H9 (cell line): ENCODE data around the gene C1orf226. TPM values are rescaled to one million over a fixed set of nuclear protein-coding genes. Genes with fewer than 3 reads are reported as not detected.

Experiments used
- DNase-seq: peaks from one replicate; pipeline ENCODE4 v3.0.0-alpha.2; 2017
- H2AFZ ChIP-seq: one replicate; pipeline ENCODE4 v1.6.1; 2013; ENCODE audit warnings: mild to moderate bottlenecking, low read length, control low read depth, moderate library complexity
- H2AK5ac ChIP-seq: 2 replicates; pipeline ENCODE4 v1.6.1; 2013; ENCODE audit warnings: low read length, control low read depth, mixed read lengths; ENCODE audit not compliant: insufficient read length
- H2BK120ac ChIP-seq: one replicate; pipeline ENCODE4 v1.6.1; 2013; ENCODE audit warnings: low read depth, mild to moderate bottlenecking, low read length, control low read depth, inconsistent platforms; ENCODE audit not compliant: poor library complexity, severe bottlenecking
- H2BK12ac ChIP-seq: 2 replicates; pipeline ENCODE4 v1.6.1; 2013; ENCODE audit warnings: low read length, control low read depth, mixed read lengths, low read depth; ENCODE audit not compliant: insufficient read length
- H2BK15ac ChIP-seq: 2 replicates; pipeline ENCODE4 v1.6.1; 2013; ENCODE audit warnings: low read depth, low read length, control low read depth
- H2BK20ac ChIP-seq: one replicate; pipeline ENCODE4 v1.6.1; 2013; ENCODE audit warnings: low read depth, mild to moderate bottlenecking, low read length, control low read depth, inconsistent platforms; ENCODE audit not compliant: poor library complexity, severe bottlenecking
- H2BK5ac ChIP-seq: 2 replicates; pipeline ENCODE4 v1.6.1; 2013; ENCODE audit warnings: low read length, control low read depth, mixed read lengths; ENCODE audit not compliant: insufficient read length
- H3K14ac ChIP-seq: 2 replicates; pipeline ENCODE4 v1.6.1; 2013; ENCODE audit warnings: low read length, control low read depth; ENCODE audit not compliant: insufficient read depth
- H3K18ac ChIP-seq: 2 replicates; pipeline ENCODE4 v1.6.1; 2013; ENCODE audit warnings: low read depth, mild to moderate bottlenecking, mixed read lengths, low read length, control low read depth; ENCODE audit not compliant: insufficient read length
- H3K23ac ChIP-seq: 2 replicates; pipeline ENCODE4 v1.6.1; 2013; ENCODE audit warnings: low read length, control low read depth, mixed read lengths, low read depth; ENCODE audit not compliant: insufficient read length
- H3K23me2 ChIP-seq: 2 replicates; pipeline ENCODE4 v1.6.1; 2013; ENCODE audit warnings: low read depth, mild to moderate bottlenecking, mixed read lengths, low read length, control low read depth; ENCODE audit not compliant: insufficient read length, poor library complexity, severe bottlenecking
- H3K27ac ChIP-seq: 2 replicates; pipeline ENCODE4 v1.5.1; 2013; ENCODE audit warnings: low read length, control low read depth, mixed read lengths, low read depth; ENCODE audit not compliant: insufficient read length
- H3K27me3 ChIP-seq: 2 replicates; pipeline ENCODE4 v1.6.1; 2013; ENCODE audit warnings: low read length, control low read depth, inconsistent platforms; ENCODE audit not compliant: insufficient read depth
- H3K4ac ChIP-seq: 2 replicates; pipeline ENCODE4 v1.6.1; 2013; ENCODE audit warnings: low read depth, mild to moderate bottlenecking, control low read depth, inconsistent platforms, low read length, moderate library complexity
- H3K4me1 ChIP-seq: 2 replicates; pipeline ENCODE4 v1.6.1; 2013; ENCODE audit warnings: low read length, control low read depth, inconsistent platforms; ENCODE audit not compliant: insufficient read depth
- H3K4me2 ChIP-seq: 2 replicates; pipeline ENCODE4 v1.6.1; 2013; ENCODE audit warnings: low read length, control low read depth, mixed read lengths; ENCODE audit not compliant: insufficient read length, insufficient read depth
- H3K56ac ChIP-seq: 2 replicates; pipeline ENCODE4 v1.6.1; 2013; ENCODE audit warnings: low read depth, mild to moderate bottlenecking, mixed read lengths, low read length, control low read depth; ENCODE audit not compliant: insufficient read length
- H3K79me1 ChIP-seq: 2 replicates; pipeline ENCODE4 v1.6.1; 2013; ENCODE audit warnings: low read depth, mild to moderate bottlenecking, moderate library complexity, low read length, control low read depth, inconsistent platforms; ENCODE audit not compliant: insufficient read depth, poor library complexity, severe bottlenecking
- H3K79me2 ChIP-seq: 2 replicates; pipeline ENCODE4 v1.6.1; 2013; ENCODE audit warnings: low read length, control low read depth, inconsistent platforms; ENCODE audit not compliant: insufficient read depth
- H3K9ac ChIP-seq: 2 replicates; pipeline ENCODE4 v1.6.1; 2013; ENCODE audit warnings: low read length, control low read depth, mixed read lengths; ENCODE audit not compliant: insufficient read length; ENCODE audit errors: extremely low read depth
- H3K9me3 ChIP-seq: one replicate; pipeline ENCODE4 v1.6.1; 2013; ENCODE audit warnings: low read depth, low read length, inconsistent platforms; ENCODE audit not compliant: control insufficient read depth
- H3T11ph ChIP-seq: one replicate; pipeline ENCODE4 v1.6.1; 2013; ENCODE audit warnings: mild to moderate bottlenecking, low read length, control low read depth, inconsistent platforms
- H4K20me1 ChIP-seq: one replicate; pipeline ENCODE4 v1.6.1; 2013; ENCODE audit not compliant: control insufficient read depth, insufficient read length, insufficient read depth
- H4K5ac ChIP-seq: 2 replicates; pipeline ENCODE4 v1.6.1; 2013; ENCODE audit warnings: low read depth, mild to moderate bottlenecking, mixed read lengths, low read length, control low read depth; ENCODE audit not compliant: insufficient read length
- H4K8ac ChIP-seq: replicated peaks from 2 replicates; pipeline ENCODE4 v1.6.1; 2013; ENCODE audit warnings: low read length, control low read depth, mixed read lengths, low read depth; ENCODE audit not compliant: insufficient read length
- H4K91ac ChIP-seq: 2 replicates; pipeline ENCODE4 v1.6.1; 2013; ENCODE audit warnings: low read depth, mild to moderate bottlenecking, moderate library complexity, mixed read lengths, low read length, control low read depth; ENCODE audit not compliant: insufficient read length
- H3K27ac Mint-ChIP-seq, 3 experiments: 2 replicates in 2 of 3; 3 replicates in 1 of 3; pipeline ENCODE4 v1.8.0; 2020 to 2021; ENCODE audit warnings: mixed read lengths in 3 of 3, mild to moderate bottlenecking in 1 of 3, moderate library complexity in 1 of 3
- H3K27me3 Mint-ChIP-seq: 2 replicates; pipeline ENCODE4 v1.8.0; 2021; ENCODE audit warnings: low read depth, mild to moderate bottlenecking, moderate library complexity, mixed read lengths
- H3K36me3 Mint-ChIP-seq, 3 experiments: 2 replicates in 2 of 3; 3 replicates in 1 of 3; pipeline ENCODE4 v1.8.0; 2020 to 2021; ENCODE audit warnings: low read depth in 3 of 3, mixed read lengths in 3 of 3; ENCODE audit not compliant: insufficient read depth in 1 of 3
- H3K4me1 Mint-ChIP-seq, 2 experiments: 2 replicates each; pipeline ENCODE4 v1.8.0; 2020; ENCODE audit warnings: mixed read lengths in 2 of 2
- H3K4me3 Mint-ChIP-seq, 2 experiments: 2 replicates in 1 of 2; 3 replicates in 1 of 2; pipeline ENCODE4 v1.8.0; 2020 to 2021; ENCODE audit warnings: mild to moderate bottlenecking in 2 of 2, mixed read lengths in 2 of 2, moderate library complexity in 1 of 2
- H3K9me3 Mint-ChIP-seq, 2 experiments: 2 replicates in 1 of 2; 3 replicates in 1 of 2; pipeline ENCODE4 v1.8.0; 2020; ENCODE audit warnings: mild to moderate bottlenecking in 2 of 2, mixed read lengths in 2 of 2, moderate library complexity in 1 of 2
- CTCF ChIP-seq: fragments of 200-600 bp; sonication (generic); conservative IDR thresholded peaks from 3 replicates; pipeline ENCODE4 v1.8.0; 2021; ENCODE audit warnings: antibody characterized with exemption, mild to moderate bottlenecking
- WGBS: extraction: QIAGEN DNeasy Blood & Tissue Kit; methylation state at CpG from one replicate; pipeline ENCODE4 v1.1.7; 2013; ENCODE audit warnings: missing lambda C conversion rate, low lambda C conversion rate, mixed read lengths; ENCODE audit not compliant: insufficient read length; ENCODE audit errors: extremely low coverage; 5-methylcytosine and 5-hydroxymethylcytosine counted together
- total RNA-seq: library from RNA; stranded (reverse); gene quantifications from 2 replicates; pipeline ENCODE4 v1.2.1, GENCODE V29; 2021

The C1orf226 gene
- total RNA-seq, 1 experiment from 2014 or later, result 11.5 TPM

GRCh38 chr1:162363823-162364222 lies 17.7 kb upstream of the C1orf226 start:
- Histone ChIP-seq H3K4me1 (no peaks in the 10 kb centered on the region), H2BK20ac (no peak overlapping the region), H2BK12ac (no peak overlapping the region), H4K8ac (no peak overlapping the region), H3K4ac (no peak overlapping the region), H3K18ac (no peak overlapping the region), H3K23ac (no peak overlapping the region), H3K56ac (no peak overlapping the region), H3K4me2 (no peak overlapping the region), H3K23me2 (no peaks in the 10 kb centered on the region), H3T11ph (no peak overlapping the region), H3K27ac (no peak overlapping the region), H4K5ac (no peak overlapping the region), H2BK15ac (no peak overlapping the region), H3K9me3 (no peaks in the 10 kb centered on the region), H3K9ac (no peak overlapping the region), H3K14ac (no peak overlapping the region), H2AK5ac (no peak overlapping the region), H3K27me3 (no peaks in the 10 kb centered on the region), H3K79me2 (no peaks in the 10 kb centered on the region), H4K91ac (no peak overlapping the region), H2AFZ (no peak overlapping the region), H3K79me1 (no peaks in the 10 kb centered on the region), H4K20me1 (no peaks in the 10 kb centered on the region), H2BK5ac (no peak overlapping the region), H2BK120ac (no peak overlapping the region)
- no peak overlapping the region for H3K4me3 Mint-ChIP-seq
- peaks cover 0 to 7% of the 10 kb centered on the region in 2 experiments; a peak in 2 of 4 replicates for H3K4me1 Mint-ChIP-seq
- no peak overlapping the region; a peak in 1 of 7 replicates for H3K27ac Mint-ChIP-seq
- H3K27me3 Mint-ChIP-seq, result no peaks in the 10 kb centered on the region
- no CpG with 5 or more reads among the region's 3 CpGs for WGBS
- DNase-seq, result no peak
- no peaks in the 10 kb centered on the region for H3K9me3 Mint-ChIP-seq
- peaks cover 0 to 12% (median 3%) of the 10 kb centered on the region in 3 experiments; a peak in 4 of 7 replicates for H3K36me3 Mint-ChIP-seq
- no peak for TF ChIP-seq CTCF
